Measurements from ENCODE around the gene PPWD1.
"Not testable (repeated sequence)": the region's sequence is repeated elsewhere in the genome, so short reads cannot be mapped to it uniquely, and the experiment has no call there.

PPWD1 gene

DNA sequence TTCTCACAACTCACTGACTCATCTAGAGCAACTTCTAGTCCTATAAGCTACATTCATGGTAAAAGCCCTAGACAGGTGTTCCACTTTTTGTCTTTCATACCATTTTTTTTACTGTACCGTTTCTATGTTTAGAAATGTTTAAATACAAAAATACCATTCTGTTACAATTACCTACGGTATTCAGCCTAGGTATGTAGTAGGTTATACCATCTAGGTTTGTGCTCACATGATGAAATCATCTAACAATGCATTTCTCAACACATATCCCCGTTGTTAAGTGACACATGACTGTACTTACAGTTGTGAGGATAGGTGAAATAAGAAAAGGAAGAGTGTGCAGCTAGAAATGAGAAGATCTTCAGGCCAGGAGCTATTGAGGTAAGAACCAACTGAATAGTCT is 6.4 kb upstream of the PPWD1 start:
- no peak for DNase-seq (ENCODE audit: extremely low read depth, insufficient read length)
- no peak overlapping the region for H3K4me3 ChIP-seq (replicated peaks; ENCODE audit: low read depth, low read length)
- no peaks in the 10 kb centered on the region; the same call in 1 of the 2 replicates for H3K36me3 ChIP-seq (ENCODE audit: control insufficient read depth, insufficient read depth, low read length)
- no peaks in the 10 kb centered on the region for H3K27me3 ChIP-seq (replicated peaks; ENCODE audit: control insufficient read depth, insufficient read depth, low read length)
- TF ChIP-seq CTCF (IDR thresholded peaks at IDR 0.05; ENCODE audit: insufficient read depth, low read length, poor library complexity, severe bottlenecking): no peak

GRCh38 chr5:65563777-65564176 is 681 bp downstream of the PPWD1 start:
- no peak for TF ChIP-seq CTCF (IDR thresholded peaks at IDR 0.05; ENCODE audit: insufficient read depth, low read length, poor library complexity, severe bottlenecking)
- Histone ChIP-seq H3K4me3 (replicated peaks; ENCODE audit: low read depth, low read length) (peak overlapping the region; percentile 75), H3K36me3 (ENCODE audit: control insufficient read depth, insufficient read depth, low read length) (no peaks in the 10 kb centered on the region; the same call in 1 of the 2 replicates), H3K27me3 (replicated peaks; ENCODE audit: control insufficient read depth, insufficient read depth, low read length) (no peaks in the 10 kb centered on the region)
- DNase-seq (ENCODE audit: extremely low read depth, insufficient read length): no peak

DNA sequence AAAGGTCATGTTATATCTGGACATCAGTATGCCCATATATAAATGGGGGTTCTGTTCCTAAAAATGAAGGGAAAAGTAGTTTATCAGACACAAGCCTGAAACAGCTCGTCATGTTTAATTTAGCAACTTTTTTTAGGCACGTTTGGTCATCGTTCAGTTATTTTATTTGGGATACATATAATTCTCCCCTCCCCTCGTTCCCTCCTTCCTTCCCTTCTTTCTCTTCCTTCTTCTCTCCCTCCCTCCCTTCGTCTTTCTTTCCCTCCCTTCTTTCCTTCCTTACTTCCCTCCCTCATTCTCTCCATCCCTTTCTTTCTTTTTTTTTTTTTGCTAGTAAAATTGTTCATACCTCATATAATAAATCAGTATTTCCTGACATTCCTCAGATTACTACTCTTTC is 3.4 kb downstream of the PPWD1 start:
- TF ChIP-seq CTCF (IDR thresholded peaks at IDR 0.05; ENCODE audit: insufficient read depth, low read length, poor library complexity, severe bottlenecking): no peak
- Histone ChIP-seq H3K36me3 (ENCODE audit: control insufficient read depth, insufficient read depth, low read length) (no peaks in the 10 kb centered on the region), H3K4me3 (replicated peaks; ENCODE audit: low read depth, low read length) (no peak overlapping the region), H3K27me3 (replicated peaks; ENCODE audit: control insufficient read depth, insufficient read depth, low read length) (no peaks in the 10 kb centered on the region)
- DNase-seq (ENCODE audit: extremely low read depth, insufficient read length): no peak

- no peak overlapping the region for H3K4me3 ChIP-seq (replicated peaks; ENCODE audit: low read depth, low read length)
- H3K36me3 ChIP-seq (ENCODE audit: control insufficient read depth, insufficient read depth, low read length): no peaks in the 10 kb centered on the region; the same call in none of the 2 replicates
- DNase-seq (ENCODE audit: extremely low read depth, insufficient read length): no peak
- H3K27me3 ChIP-seq (replicated peaks; ENCODE audit: control insufficient read depth, insufficient read depth, low read length): no peaks in the 10 kb centered on the region
- no peak for TF ChIP-seq CTCF (IDR thresholded peaks at IDR 0.05; ENCODE audit: insufficient read depth, low read length, poor library complexity, severe bottlenecking)
Measured at GRCh38 chr5:65570598-65571226, 7.6 kb downstream of the PPWD1 start.

DNA sequence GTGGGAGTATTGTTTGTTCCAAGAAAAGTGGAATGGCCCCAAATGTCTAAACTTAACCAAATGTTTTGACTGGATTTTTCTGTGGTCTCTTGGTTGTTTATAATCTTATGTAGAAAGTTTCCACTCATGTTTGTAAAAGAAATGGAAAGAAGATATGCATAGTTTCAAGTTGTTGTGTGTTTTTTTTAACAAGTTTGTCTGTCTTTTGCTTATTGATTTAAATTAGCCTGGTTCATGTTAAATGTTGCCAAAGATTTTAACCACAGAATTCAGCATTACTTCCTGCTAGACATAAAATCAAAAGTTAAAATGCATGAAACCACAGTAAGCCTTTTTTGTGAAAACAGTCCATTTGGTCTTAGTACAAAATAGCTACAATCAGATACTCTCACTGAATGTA is 14.0 kb downstream of the PPWD1 start:
- Histone ChIP-seq H3K4me3 (replicated peaks; ENCODE audit: low read depth, low read length) (no peak overlapping the region), H3K36me3 (ENCODE audit: control insufficient read depth, insufficient read depth, low read length) (peaks cover 5% of the 10 kb centered on the region), H3K27me3 (replicated peaks; ENCODE audit: control insufficient read depth, insufficient read depth, low read length) (no peaks in the 10 kb centered on the region)
- TF ChIP-seq CTCF (IDR thresholded peaks at IDR 0.05; ENCODE audit: insufficient read depth, low read length, poor library complexity, severe bottlenecking): no peak
- DNase-seq (ENCODE audit: extremely low read depth, insufficient read length): no peak

DNA sequence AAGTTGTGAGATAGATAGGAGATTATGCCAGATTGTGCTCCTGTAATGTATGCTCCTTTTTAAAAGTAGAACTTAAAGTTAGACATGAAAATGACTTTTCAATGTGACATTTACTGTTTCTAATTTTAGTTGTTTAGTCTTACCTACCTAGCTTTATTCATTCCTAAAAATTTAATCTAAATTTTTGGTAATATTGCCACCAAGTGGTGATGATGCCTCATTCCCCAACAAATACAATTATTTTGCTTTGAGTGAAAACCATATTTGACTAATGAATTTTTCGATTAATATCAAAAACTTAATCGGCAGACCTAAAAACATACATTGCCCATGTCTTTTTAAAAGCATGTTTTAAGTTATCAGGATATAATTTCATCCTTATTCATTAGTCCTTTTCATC is 25.6 kb downstream of the PPWD1 start:
- Histone ChIP-seq H3K36me3 (ENCODE audit: control insufficient read depth, insufficient read depth, low read length) (peaks cover 5% of the 10 kb centered on the region; the same call in 1 of the 2 replicates), H3K4me3 (replicated peaks; ENCODE audit: low read depth, low read length) (no peak overlapping the region)
- DNase-seq (ENCODE audit: extremely low read depth, insufficient read length): no peak

DNA sequence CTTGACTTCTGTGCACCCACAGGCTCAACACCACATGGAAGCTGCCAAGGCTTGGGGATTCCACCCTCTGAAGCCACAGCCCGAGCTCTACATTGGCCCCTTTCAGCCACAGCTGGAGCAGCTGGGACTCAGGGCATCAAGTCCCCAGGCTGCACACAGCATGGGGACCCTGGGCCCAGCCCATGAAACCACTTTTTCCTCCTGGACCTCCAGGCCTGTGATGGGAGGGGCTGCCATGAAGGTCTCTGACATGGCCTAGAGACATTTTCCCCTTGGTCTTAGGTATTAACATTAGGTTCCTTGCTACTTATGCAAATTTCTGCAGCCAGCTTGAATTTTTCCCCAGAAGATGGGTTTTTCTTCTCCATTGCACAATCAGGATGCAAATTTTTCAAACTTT is 38.7 kb downstream of the PPWD1 start:
- H3K36me3 ChIP-seq (ENCODE audit: control insufficient read depth, insufficient read depth, low read length); H3K27me3 ChIP-seq (replicated peaks; ENCODE audit: control insufficient read depth, insufficient read depth, low read length); DNase-seq (ENCODE audit: extremely low read depth, insufficient read length); H3K4me3 ChIP-seq (replicated peaks; ENCODE audit: low read depth, low read length): not testable (repeated sequence)

More for the DNA sequence above, 25.6 kb downstream of the PPWD1 start:
- TF ChIP-seq CTCF (IDR thresholded peaks at IDR 0.05; ENCODE audit: insufficient read depth, low read length, poor library complexity, severe bottlenecking): no peak
- no peaks in the 10 kb centered on the region for H3K27me3 ChIP-seq (replicated peaks; ENCODE audit: control insufficient read depth, insufficient read depth, low read length)
